Parathyroid adenoma (tissue), 2 donors: ENCODE measurements around the gene MTARC2.

ENCODE experiments used
- H2AFZ ChIP-seq: fragments of 300-600 bp; sonication (generic); one replicate; pipeline ENCODE4 v1.7.0; 2017; ENCODE audit warnings: antibody characterized with exemption, mild to moderate bottlenecking
- H3K27ac ChIP-seq: fragments of 300-600 bp; sonication (generic); one replicate; pipeline ENCODE4 v1.7.0; 2017
- H3K27me3 ChIP-seq: fragments of 300-600 bp; sonication (generic); one replicate; pipeline ENCODE4 v1.7.0; 2017; ENCODE audit warnings: low read length; ENCODE audit not compliant: control insufficient read depth, insufficient read depth
- H3K36me3 ChIP-seq: fragments of 300-600 bp; sonication (generic); one replicate; pipeline ENCODE4 v1.7.0; 2017; ENCODE audit warnings: low read length; ENCODE audit not compliant: control insufficient read depth, insufficient read depth
- H3K4me1 ChIP-seq: fragments of 300-600 bp; sonication (generic); one replicate; pipeline ENCODE4 v1.7.0; 2017; ENCODE audit warnings: control low read depth
- H3K4me2 ChIP-seq: fragments of 300-600 bp; sonication (generic); one replicate; pipeline ENCODE4 v1.7.0; 2017; ENCODE audit warnings: low read length
- H3K4me3 ChIP-seq: fragments of 300-600 bp; sonication (generic); one replicate; pipeline ENCODE4 v1.7.0; 2017; ENCODE audit warnings: low read depth, low read length
- H3K79me2 ChIP-seq: fragments of 300-600 bp; sonication (generic); one replicate; pipeline ENCODE4 v1.7.0; 2017; ENCODE audit warnings: control low read depth
- H3K9ac ChIP-seq: fragments of 300-600 bp; sonication (generic); one replicate; pipeline ENCODE4 v1.7.0; 2017; ENCODE audit warnings: mild to moderate bottlenecking
- H3K9me3 ChIP-seq: fragments of 300-600 bp; sonication (generic); one replicate; pipeline ENCODE4 v1.7.0; 2017; ENCODE audit warnings: low read length; ENCODE audit not compliant: control insufficient read depth
- TF ChIP-seq, protein P1 (sequence below): fragments of 300-600 bp; sonication (generic); IDR thresholded peaks from one replicate; pipeline ENCODE4 v1.7.0; 2017; ENCODE audit warnings: antibody characterized with exemption, mild to moderate bottlenecking
- donor health status: primary hyperparathyroidism.

MTARC2 gene

GRCh38 chr1:220817907-220818306 is 69.8 kb downstream of the MTARC2 start:
- Histone ChIP-seq H3K36me3 (no peaks in the 10 kb centered on the region), H3K9ac (no peak overlapping the region), H3K79me2 (no peaks in the 10 kb centered on the region), H3K9me3 (no peaks in the 10 kb centered on the region), H3K4me1 (no peaks in the 10 kb centered on the region), H3K27me3 (no peaks in the 10 kb centered on the region), H3K27ac (no peak overlapping the region), H2AFZ (no peak overlapping the region), H3K4me2 (no peak overlapping the region), H3K4me3 (no peak overlapping the region)
- TF ChIP-seq, protein P1, sequence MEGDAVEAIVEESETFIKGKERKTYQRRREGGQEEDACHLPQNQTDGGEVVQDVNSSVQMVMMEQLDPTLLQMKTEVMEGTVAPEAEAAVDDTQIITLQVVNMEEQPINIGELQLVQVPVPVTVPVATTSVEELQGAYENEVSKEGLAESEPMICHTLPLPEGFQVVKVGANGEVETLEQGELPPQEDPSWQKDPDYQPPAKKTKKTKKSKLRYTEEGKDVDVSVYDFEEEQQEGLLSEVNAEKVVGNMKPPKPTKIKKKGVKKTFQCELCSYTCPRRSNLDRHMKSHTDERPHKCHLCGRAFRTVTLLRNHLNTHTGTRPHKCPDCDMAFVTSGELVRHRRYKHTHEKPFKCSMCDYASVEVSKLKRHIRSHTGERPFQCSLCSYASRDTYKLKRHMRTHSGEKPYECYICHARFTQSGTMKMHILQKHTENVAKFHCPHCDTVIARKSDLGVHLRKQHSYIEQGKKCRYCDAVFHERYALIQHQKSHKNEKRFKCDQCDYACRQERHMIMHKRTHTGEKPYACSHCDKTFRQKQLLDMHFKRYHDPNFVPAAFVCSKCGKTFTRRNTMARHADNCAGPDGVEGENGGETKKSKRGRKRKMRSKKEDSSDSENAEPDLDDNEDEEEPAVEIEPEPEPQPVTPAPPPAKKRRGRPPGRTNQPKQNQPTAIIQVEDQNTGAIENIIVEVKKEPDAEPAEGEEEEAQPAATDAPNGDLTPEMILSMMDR: no peak

GRCh38 chr1:220818421-220819173 is 70.5 kb downstream of the MTARC2 start:
- H3K4me3 ChIP-seq: no peak overlapping the region
- H3K4me2 ChIP-seq: no peak overlapping the region
- TF ChIP-seq, protein P1: no peak
- no peak overlapping the region for H3K9ac ChIP-seq
- no peaks in the 10 kb centered on the region for H3K9me3 ChIP-seq
- no peaks in the 10 kb centered on the region for H3K36me3 ChIP-seq
- no peak overlapping the region for H3K27ac ChIP-seq
- no peaks in the 10 kb centered on the region for H3K79me2 ChIP-seq
- no peaks in the 10 kb centered on the region for H3K27me3 ChIP-seq
- H2AFZ ChIP-seq: no peak overlapping the region
- no peaks in the 10 kb centered on the region for H3K4me1 ChIP-seq

DNA sequence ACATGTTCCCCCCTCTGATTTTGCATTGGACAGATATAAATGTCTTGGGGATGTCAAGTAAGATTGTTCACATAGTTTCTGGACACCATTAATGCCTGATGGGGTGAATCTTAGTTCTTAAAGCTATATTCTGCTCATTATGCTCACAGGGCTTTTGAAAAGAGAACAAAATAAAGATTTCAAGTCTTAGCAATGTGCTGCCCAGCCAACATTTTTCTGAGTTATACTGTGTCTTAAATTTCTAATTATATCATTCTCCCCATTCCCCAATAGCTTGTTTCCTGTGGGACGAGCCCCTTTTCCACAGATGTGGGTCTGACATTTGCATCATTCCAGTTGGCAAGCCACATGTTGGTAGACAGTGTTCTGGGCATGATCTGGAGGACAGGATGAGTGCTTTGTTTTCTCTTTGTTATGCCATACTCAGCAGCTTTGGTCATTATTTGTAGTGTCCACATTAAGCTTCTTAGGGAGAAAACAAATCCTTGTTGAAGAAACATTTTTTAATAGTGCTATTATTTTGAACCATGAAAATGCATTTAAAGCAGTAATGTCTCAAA is 71.4 kb downstream of the MTARC2 start:
- Histone ChIP-seq H3K9me3 (no peaks in the 10 kb centered on the region), H3K27me3 (no peaks in the 10 kb centered on the region), H2AFZ (no peak overlapping the region), H3K79me2 (no peaks in the 10 kb centered on the region), H3K27ac (no peak overlapping the region), H3K4me2 (no peak overlapping the region), H3K4me1 (no peaks in the 10 kb centered on the region), H3K4me3 (no peak overlapping the region), H3K36me3 (no peaks in the 10 kb centered on the region), H3K9ac (no peak overlapping the region)
- TF ChIP-seq, protein P1: no peak

- Histone ChIP-seq H3K27me3 (no peaks in the 10 kb centered on the region), H2AFZ (no peak overlapping the region), H3K9ac (no peak overlapping the region), H3K9me3 (no peaks in the 10 kb centered on the region), H3K4me3 (no peak overlapping the region), H3K4me1 (no peaks in the 10 kb centered on the region), H3K4me2 (no peak overlapping the region), H3K79me2 (no peaks in the 10 kb centered on the region), H3K36me3 (no peaks in the 10 kb centered on the region), H3K27ac (no peak overlapping the region)
- TF ChIP-seq, protein P1: no peak
Observed at GRCh38 chr1:220824031-220824989, 76.2 kb downstream of the MTARC2 start.
